GM18507 (cell line): ENCODE data around the gene CFAP69.
A peak's percentile ranks its signal among the peaks of the same experiment; 100 is the strongest.
"Not testable (repeated sequence)": the region's sequence is repeated elsewhere in the genome, so short reads cannot be mapped to it uniquely, and the experiment has no call there.

Experiments
- DNase-seq: peaks from one replicate; pipeline ENCODE4 v3.0.0; 2011; ENCODE audit warnings: low read depth; ENCODE audit not compliant: insufficient read length; ENCODE audit errors: extremely low spot score
- FAIRE-seq: peaks from 2 replicates; lab custom pipeline; 2011; peaks lifted over from hg19 to GRCh38; lab: Jason Lieb, UNC

Gene CFAP69

GRCh38 chr7:90230834-90231233 is 14.1 kb upstream of the CFAP69 start:
- DNase-seq (no peak), FAIRE-seq (no peak)

- FAIRE-seq (no peak), DNase-seq (no peak)
Measured at GRCh38 chr7:90231304-90231703, 13.7 kb upstream of the CFAP69 start.

- no peak for DNase-seq
- no peak for FAIRE-seq
Measured at GRCh38 chr7:90232430-90232829, 12.5 kb upstream of the CFAP69 start.

- FAIRE-seq = no peak
- no peak for DNase-seq
Measured at GRCh38 chr7:90233569-90233968, 11.4 kb upstream of the CFAP69 start.

GRCh38 chr7:90236721-90237289 is 8.2 kb upstream of the CFAP69 start:
- FAIRE-seq (no peak), DNase-seq (no peak)

- DNase-seq = no peak
- FAIRE-seq = no peak
Measured at GRCh38 chr7:90238022-90238421, 7.0 kb upstream of the CFAP69 start.

GRCh38 chr7:90238583-90238982 is 6.4 kb upstream of the CFAP69 start:
- DNase-seq = no peak
- peak; percentile 9 for FAIRE-seq

- DNase-seq (no peak), FAIRE-seq (peak; percentile 9)
Measured at GRCh38 chr7:90239050-90239449, 5.9 kb upstream of the CFAP69 start.

- DNase-seq (no peak), FAIRE-seq (no peak)
Measured at GRCh38 chr7:90239625-90240228, 5.2 kb upstream of the CFAP69 start.

GRCh38 chr7:90242369-90243168 is 2.4 kb upstream of the CFAP69 start:
- DNase-seq (no peak), FAIRE-seq (peak; percentile 92)

GRCh38 chr7:90243556-90243955 is 1.4 kb upstream of the CFAP69 start:
- FAIRE-seq = no peak
- no peak for DNase-seq

GRCh38 chr7:90244565-90244908 is 437 bp upstream of the CFAP69 start:
- DNase-seq = no peak
- FAIRE-seq = no peak

- no peak for DNase-seq
- no peak for FAIRE-seq
Measured at GRCh38 chr7:90246171-90246570, 1.2 kb downstream of the CFAP69 start.

GRCh38 chr7:90248706-90249105 is 3.7 kb downstream of the CFAP69 start:
- FAIRE-seq = no peak
- no peak for DNase-seq

- DNase-seq (no peak), FAIRE-seq (no peak)
Measured at GRCh38 chr7:90250601-90251303, 5.8 kb downstream of the CFAP69 start.

GRCh38 chr7:90251304-90251635 is 6.3 kb downstream of the CFAP69 start:
- FAIRE-seq = no peak
- no peak for DNase-seq

GRCh38 chr7:90256011-90256410 is 11.0 kb downstream of the CFAP69 start:
- DNase-seq, FAIRE-seq: not testable (repeated sequence)

- no peak for DNase-seq
- no peak for FAIRE-seq
Measured at GRCh38 chr7:90256778-90257177, 11.8 kb downstream of the CFAP69 start.

- FAIRE-seq (peak; percentile 54), DNase-seq (no peak)
Measured at GRCh38 chr7:90261441-90261840, 16.5 kb downstream of the CFAP69 start.

- peak; percentile 26 for FAIRE-seq
- DNase-seq = peak; percentile 37
Measured at GRCh38 chr7:90262438-90262837, 17.5 kb downstream of the CFAP69 start.
